Nephron (organoid): ENCODE measurements around the gene B3GALNT1.

Experiments
- H3K27ac Mint-ChIP-seq, 3 experiments: 2 replicates each; pipeline ENCODE4 v1.8.0; 2020; ENCODE audit warnings: mixed read lengths in 3 of 3, mild to moderate bottlenecking in 2 of 3, moderate library complexity in 1 of 3
- H3K27me3 Mint-ChIP-seq: 2 replicates; pipeline ENCODE4 v1.8.0; 2021; ENCODE audit warnings: low read depth, mild to moderate bottlenecking, moderate library complexity, mixed read lengths
- H3K36me3 Mint-ChIP-seq: 2 replicates; pipeline ENCODE4 v1.8.0; 2020; ENCODE audit warnings: low read depth, mixed read lengths
- H3K4me1 Mint-ChIP-seq: 2 replicates; pipeline ENCODE4 v1.8.0; 2020; ENCODE audit warnings: mixed read lengths
- H3K4me3 Mint-ChIP-seq, 3 experiments: 2 replicates each; pipeline ENCODE4 v1.8.0; 2020; ENCODE audit warnings: mild to moderate bottlenecking in 3 of 3, mixed read lengths in 3 of 3, moderate library complexity in 2 of 3
- H3K9me3 Mint-ChIP-seq: 2 replicates; pipeline ENCODE4 v1.8.0; 2020; ENCODE audit warnings: mixed read lengths
- TF ChIP-seq, protein P1 (sequence below), 3 experiments: fragments of 200-600 bp; sonication (generic); IDR thresholded peaks; one replicate each; pipeline ENCODE4 v1.5.0; 2021; ENCODE audit warnings: antibody characterized with exemption in 3 of 3; ENCODE audit not compliant: unreplicated experiment in 3 of 3

Gene B3GALNT1

DNA sequence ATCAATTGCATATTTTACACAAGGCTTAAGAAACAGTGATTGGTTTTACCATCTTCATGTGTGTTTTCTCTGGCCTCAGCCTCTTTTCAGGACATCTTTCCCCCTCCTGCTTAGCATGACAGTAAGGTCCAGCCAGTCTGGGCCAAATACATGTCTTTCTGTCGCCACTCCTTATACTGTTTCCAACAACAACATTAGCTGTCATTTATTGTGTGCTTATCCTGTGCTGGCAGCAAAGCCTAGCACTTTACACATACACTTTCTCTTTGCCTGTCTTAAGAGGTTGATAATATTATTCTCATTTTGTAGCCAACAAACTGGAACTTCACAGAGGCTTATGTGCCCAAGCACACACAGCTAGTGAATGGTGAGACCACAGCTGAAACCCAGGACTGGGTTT is 37.8 kb downstream of the B3GALNT1 start:
- Mint-ChIP-seq H3K4me3 (no peak overlapping the region), H3K9me3 (no peaks in the 10 kb centered on the region), H3K27me3 (no peaks in the 10 kb centered on the region), H3K36me3 (peaks cover 9% of the 10 kb centered on the region), H3K27ac (no peak overlapping the region), H3K4me1 (no peaks in the 10 kb centered on the region)
- TF ChIP-seq, protein P1, sequence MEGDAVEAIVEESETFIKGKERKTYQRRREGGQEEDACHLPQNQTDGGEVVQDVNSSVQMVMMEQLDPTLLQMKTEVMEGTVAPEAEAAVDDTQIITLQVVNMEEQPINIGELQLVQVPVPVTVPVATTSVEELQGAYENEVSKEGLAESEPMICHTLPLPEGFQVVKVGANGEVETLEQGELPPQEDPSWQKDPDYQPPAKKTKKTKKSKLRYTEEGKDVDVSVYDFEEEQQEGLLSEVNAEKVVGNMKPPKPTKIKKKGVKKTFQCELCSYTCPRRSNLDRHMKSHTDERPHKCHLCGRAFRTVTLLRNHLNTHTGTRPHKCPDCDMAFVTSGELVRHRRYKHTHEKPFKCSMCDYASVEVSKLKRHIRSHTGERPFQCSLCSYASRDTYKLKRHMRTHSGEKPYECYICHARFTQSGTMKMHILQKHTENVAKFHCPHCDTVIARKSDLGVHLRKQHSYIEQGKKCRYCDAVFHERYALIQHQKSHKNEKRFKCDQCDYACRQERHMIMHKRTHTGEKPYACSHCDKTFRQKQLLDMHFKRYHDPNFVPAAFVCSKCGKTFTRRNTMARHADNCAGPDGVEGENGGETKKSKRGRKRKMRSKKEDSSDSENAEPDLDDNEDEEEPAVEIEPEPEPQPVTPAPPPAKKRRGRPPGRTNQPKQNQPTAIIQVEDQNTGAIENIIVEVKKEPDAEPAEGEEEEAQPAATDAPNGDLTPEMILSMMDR (IDR thresholded peaks at IDR 0.05; ENCODE audit: unreplicated experiment in 3 of 3) = no peak

DNA sequence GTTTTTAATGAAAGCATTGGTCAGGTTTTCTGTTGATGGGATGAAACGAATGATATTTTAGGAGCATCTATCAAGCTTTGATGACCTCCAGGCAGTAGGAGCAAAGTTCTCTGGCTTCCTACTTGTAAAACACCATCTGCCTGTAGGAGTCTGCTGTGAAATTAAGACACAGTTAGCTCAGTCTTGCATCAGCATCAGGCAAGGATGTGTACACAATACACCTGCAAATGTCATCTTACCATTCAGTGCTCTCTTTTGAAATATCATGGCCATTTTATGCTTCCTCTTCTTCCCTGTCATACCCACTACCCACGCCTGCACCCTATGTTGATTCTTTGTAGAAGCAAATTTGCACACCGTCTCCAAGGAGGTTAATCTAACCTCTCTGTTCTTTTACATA is 38.2 kb downstream of the B3GALNT1 start:
- Mint-ChIP-seq H3K27ac (no peak overlapping the region), H3K4me1 (no peaks in the 10 kb centered on the region), H3K27me3 (no peaks in the 10 kb centered on the region)

DNA sequence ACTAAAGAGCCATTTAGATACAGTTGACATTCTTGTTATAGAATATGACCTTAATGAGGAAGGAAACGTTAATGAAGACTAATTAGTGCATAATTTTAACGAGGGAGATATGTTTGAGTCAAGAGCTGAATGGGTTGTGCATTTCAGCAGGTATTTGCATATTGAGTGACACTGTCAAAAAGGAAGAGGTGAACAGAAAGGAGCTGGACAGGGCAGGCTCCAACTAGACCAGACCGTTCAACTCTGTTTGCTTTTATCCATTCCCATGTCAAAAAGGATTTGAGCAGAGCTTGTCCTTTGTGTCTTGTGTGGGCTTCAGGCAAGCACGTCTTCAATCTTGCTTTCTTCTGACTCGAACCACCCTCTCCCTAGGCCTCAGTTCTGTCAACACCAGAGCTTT is 40.7 kb downstream of the B3GALNT1 start:
- Mint-ChIP-seq H3K27me3 (no peaks in the 10 kb centered on the region), H3K9me3 (no peaks in the 10 kb centered on the region), H3K36me3 (peaks cover 4% of the 10 kb centered on the region), H3K4me1 (no peaks in the 10 kb centered on the region), H3K4me3 (no peak overlapping the region), H3K27ac (no peak overlapping the region)
- TF ChIP-seq, protein P1 (IDR thresholded peaks at IDR 0.05; ENCODE audit: unreplicated experiment in 3 of 3) = no peak

More for the DNA sequence above, 38.2 kb downstream of the B3GALNT1 start:
- no peaks in the 10 kb centered on the region for H3K9me3 Mint-ChIP-seq
- H3K4me3 Mint-ChIP-seq = no peak overlapping the region
- TF ChIP-seq, protein P1 (IDR thresholded peaks at IDR 0.05; ENCODE audit: unreplicated experiment in 3 of 3) = no peak
- peaks cover 9% of the 10 kb centered on the region for H3K36me3 Mint-ChIP-seq

DNA sequence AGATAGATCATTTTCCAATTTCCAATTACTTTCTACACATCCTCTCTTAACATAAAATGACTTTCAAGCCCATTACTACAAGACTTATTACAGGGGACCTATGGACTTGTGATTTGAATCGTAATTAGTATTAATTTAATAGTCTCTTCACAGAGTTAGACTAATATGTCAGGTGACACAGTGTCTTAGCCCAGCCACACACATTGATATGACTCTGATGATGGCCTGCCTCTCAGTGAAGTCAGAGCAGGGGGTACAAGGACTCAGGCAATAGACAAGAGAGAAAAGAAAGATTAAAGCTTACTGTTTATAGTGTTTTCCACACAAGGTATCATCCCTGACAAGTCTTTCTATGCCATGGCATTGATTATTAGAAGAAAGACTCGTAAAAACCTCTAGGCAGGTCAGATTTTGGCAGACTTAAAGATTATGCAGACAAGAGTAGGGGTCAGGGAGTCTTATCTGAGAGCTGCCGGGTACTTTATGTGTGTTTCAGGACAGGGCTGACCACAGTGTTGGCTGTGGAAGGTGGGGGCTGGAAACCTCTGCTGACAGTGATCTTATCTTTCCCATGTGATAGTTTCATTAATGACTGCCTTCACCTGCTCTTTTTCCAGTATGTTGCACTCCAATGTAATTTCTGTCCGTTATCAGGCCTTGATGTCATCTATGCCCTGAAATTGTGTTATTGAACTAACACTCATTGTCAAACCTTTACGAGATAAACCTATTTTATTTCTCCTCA is 50.1 kb downstream of the B3GALNT1 start:
- no peaks in the 10 kb centered on the region for H3K36me3 Mint-ChIP-seq
- no peaks in the 10 kb centered on the region for H3K27me3 Mint-ChIP-seq
- H3K27ac Mint-ChIP-seq = no peak overlapping the region

DNA sequence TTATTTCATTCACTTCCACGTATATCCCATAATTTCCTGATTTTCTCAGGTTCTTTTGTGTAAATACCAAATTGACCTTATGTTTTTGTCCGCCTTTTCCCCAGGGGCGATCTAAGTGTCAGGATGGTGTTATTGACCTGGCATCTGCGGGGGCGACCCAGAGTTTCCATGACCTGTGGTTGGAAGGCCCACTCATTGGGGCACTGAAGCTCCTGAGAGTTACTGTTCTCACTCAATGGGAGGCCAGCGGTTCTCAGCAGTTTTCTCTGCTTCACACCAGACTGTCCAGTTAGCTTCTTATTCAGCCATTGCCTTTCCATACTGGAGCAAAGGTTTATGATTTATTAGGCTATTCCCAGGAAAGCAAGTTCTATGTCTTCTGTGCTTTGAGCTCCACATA is 53.3 kb downstream of the B3GALNT1 start:
- peaks cover 4% of the 10 kb centered on the region for H3K9me3 Mint-ChIP-seq
- H3K27ac Mint-ChIP-seq = no peak overlapping the region
- H3K4me1 Mint-ChIP-seq = no peaks in the 10 kb centered on the region
- H3K4me3 Mint-ChIP-seq = no peak overlapping the region
- TF ChIP-seq, protein P1 (IDR thresholded peaks at IDR 0.05; ENCODE audit: unreplicated experiment in 3 of 3) = no peak
- H3K27me3 Mint-ChIP-seq = no peaks in the 10 kb centered on the region
- no peaks in the 10 kb centered on the region for H3K36me3 Mint-ChIP-seq

More for the DNA sequence above, 50.1 kb downstream of the B3GALNT1 start:
- TF ChIP-seq, protein P1 (IDR thresholded peaks at IDR 0.05; ENCODE audit: unreplicated experiment in 3 of 3) = no peak
- Mint-ChIP-seq H3K4me3 (no peak overlapping the region), H3K4me1 (no peaks in the 10 kb centered on the region), H3K9me3 (no peaks in the 10 kb centered on the region)

DNA sequence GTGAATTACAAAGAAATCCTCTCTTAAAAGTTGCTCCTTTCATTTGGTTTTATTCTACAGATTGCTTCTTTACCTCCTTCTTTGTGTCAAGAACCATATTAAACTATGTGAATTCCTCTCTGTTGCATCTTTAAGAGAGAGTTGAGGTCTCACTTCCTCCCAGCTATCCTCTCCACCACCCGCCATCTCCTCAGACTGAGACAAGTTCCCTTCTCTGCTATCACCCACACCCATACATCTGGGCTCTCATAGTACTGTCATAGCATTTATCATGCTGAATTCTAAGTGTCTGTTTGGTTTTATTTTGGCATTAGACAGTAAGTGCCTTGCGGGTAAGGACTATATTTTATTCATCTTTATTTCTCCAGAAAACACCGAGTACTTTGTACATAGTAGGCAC is 54.2 kb downstream of the B3GALNT1 start:
- Mint-ChIP-seq H3K27me3 (no peaks in the 10 kb centered on the region), H3K4me1 (no peaks in the 10 kb centered on the region), H3K4me3 (no peak overlapping the region), H3K9me3 (peaks cover 4% of the 10 kb centered on the region), H3K27ac (no peak overlapping the region), H3K36me3 (no peaks in the 10 kb centered on the region)
- TF ChIP-seq, protein P1 (IDR thresholded peaks at IDR 0.05; ENCODE audit: unreplicated experiment in 3 of 3) = no peak
